SK-N-MC (cell line): ENCODE data around the gene ZNF341.

Source experiments
- EZH2 ChIP-seq: fragments of 200-600 bp; sonication (generic); IDR thresholded peaks from one replicate; pipeline ENCODE4 v1.6.1; 2017; ENCODE audit warnings: antibody characterized with exemption
- FOXP2 ChIP-seq: optimal IDR thresholded peaks from 2 replicates; pipeline ENCODE3; 2011; ENCODE audit warnings: mild to moderate bottlenecking, moderate library complexity; ENCODE audit not compliant: insufficient read depth; ENCODE audit errors: extremely low read length, control extremely low read depth
- POLR2AphosphoS5 ChIP-seq: IDR thresholded peaks from 2 replicates; pipeline ENCODE4 v1.6.1; 2012; ENCODE audit warnings: mild to moderate bottlenecking, low read depth, low read length, borderline replicate concordance

GRCh38 chr20:33812152-33812849 lies 80.5 kb downstream of the ZNF341 start:
- TF ChIP-seq POLR2AphosphoS5, result no peak
- no peak for TF ChIP-seq EZH2
- no peak for TF ChIP-seq FOXP2
